Measurements from ENCODE around the gene SEMA3C. TPM values are rescaled to one million over a fixed set of nuclear protein-coding genes. Genes with fewer than 3 reads are reported as not detected.

The SEMA3C gene
- total RNA-seq, 2 donors from 2014 or later, result 3.0 to 3.4 TPM

DNA sequence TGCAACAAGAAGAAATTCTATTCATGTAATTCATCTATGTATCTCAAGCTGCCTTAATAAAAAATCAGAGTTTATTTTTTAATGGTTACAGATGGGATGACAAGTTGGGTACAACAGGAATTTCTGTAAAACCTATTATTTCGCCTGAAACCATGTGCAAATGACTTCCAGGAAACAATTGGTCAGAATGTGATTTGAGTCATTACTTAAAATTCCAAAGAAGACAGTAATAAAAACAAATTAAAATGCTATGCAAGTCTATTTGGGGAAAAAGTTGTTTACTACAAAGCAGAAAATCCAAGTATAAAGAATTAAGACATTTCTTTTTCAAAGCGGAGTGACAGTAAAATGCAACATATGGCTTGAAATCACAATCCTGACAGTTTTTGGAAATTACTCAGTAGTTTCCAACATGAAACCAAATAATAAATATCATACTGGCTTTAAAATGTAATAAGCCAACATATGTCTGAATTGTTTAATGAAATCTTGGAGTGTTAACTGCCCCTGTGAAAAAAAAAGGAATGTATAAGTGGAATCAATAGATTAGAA is 41.5 kb upstream of the SEMA3C start:
- Histone ChIP-seq H3K27me3 (no peaks in the 10 kb centered on the region), H3K9me3 (no peaks in the 10 kb centered on the region), H3K4me1 (no peaks in the 10 kb centered on the region), H3K4me3 (no peak overlapping the region), H3K27ac (no peak overlapping the region), H3K36me3 (replicated peaks in 1 of 2; ENCODE audit: insufficient read depth in 1 of 2, low read depth in 2 of 2) (no peaks in the 10 kb centered on the region)
- 84 to 87% methylated on average over 2 of the region's 2 CpGs for WGBS, 2 donors
- intact Hi-C loops (cut with DNase I), result no loop called here
- DNase-seq, result no peak
- no peak for TF ChIP-seq POLR2A (IDR thresholded peaks at IDR 0.05)
- TF ChIP-seq, protein P1, sequence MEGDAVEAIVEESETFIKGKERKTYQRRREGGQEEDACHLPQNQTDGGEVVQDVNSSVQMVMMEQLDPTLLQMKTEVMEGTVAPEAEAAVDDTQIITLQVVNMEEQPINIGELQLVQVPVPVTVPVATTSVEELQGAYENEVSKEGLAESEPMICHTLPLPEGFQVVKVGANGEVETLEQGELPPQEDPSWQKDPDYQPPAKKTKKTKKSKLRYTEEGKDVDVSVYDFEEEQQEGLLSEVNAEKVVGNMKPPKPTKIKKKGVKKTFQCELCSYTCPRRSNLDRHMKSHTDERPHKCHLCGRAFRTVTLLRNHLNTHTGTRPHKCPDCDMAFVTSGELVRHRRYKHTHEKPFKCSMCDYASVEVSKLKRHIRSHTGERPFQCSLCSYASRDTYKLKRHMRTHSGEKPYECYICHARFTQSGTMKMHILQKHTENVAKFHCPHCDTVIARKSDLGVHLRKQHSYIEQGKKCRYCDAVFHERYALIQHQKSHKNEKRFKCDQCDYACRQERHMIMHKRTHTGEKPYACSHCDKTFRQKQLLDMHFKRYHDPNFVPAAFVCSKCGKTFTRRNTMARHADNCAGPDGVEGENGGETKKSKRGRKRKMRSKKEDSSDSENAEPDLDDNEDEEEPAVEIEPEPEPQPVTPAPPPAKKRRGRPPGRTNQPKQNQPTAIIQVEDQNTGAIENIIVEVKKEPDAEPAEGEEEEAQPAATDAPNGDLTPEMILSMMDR (IDR thresholded peaks at IDR 0.05), result no peak
- ATAC-seq, result no peak

DNA sequence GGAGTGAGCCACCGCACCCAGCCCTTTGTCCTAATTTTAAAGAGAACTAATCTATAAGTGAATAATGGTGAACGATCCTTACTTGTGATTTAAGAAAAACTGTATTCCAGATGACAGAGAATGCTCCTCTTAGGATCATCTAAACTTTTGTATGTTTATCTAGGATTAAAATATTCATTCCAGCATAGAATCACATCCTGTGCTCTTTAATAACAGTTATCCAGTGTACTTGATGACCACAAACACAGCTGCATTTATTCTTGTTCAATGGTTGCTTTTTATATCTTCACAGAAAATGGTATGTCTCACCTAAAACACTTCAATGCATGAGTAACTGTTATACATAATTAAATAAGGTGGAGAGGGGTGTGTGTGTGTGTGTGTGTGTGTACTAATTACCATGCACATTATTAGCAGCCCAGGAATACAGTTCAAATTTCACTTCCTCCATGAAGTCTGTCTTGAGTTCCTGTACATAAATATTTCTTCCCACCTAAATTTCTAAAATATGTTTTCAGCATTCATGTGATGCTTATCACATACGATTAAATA is 38.5 kb upstream of the SEMA3C start:
- Histone ChIP-seq H3K27me3 (no peaks in the 10 kb centered on the region), H3K36me3 (replicated peaks in 1 of 2; ENCODE audit: insufficient read depth in 1 of 2, low read depth in 2 of 2) (no peaks in the 10 kb centered on the region), H3K9me3 (no peaks in the 10 kb centered on the region), H3K4me3 (no peak overlapping the region), H3K27ac (no peak overlapping the region), H3K4me1 (no peaks in the 10 kb centered on the region)
- ATAC-seq (no peak), DNase-seq (no peak)
- intact Hi-C loops (cut with DNase I), result no loop called here
- no peak for TF ChIP-seq POLR2A (IDR thresholded peaks at IDR 0.05)
- TF ChIP-seq, protein P1 (IDR thresholded peaks at IDR 0.05), result no peak
- 88 to 94% methylated on average over 3 of the region's 3 CpGs for WGBS, 2 donors

DNA sequence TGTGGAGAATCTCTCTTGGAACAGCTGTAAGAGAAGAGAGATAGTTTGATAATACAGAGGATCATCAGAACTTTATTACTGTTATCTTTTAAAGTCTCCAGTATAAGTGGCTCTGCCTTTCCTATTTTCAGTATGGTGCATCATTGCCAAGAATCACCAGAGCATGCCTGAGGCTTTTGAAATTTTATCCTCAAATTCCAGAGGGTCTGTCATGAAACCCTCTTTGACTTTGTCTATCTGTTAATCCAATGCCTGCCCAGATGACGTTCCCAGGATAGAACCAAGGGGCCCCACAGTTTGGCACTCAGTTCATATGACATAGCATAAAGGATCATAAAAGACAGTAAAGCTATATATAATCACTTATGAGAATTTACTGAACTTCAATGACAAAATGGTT is 35.3 kb upstream of the SEMA3C start:
- DNase-seq, result no peak
- Histone ChIP-seq H3K9me3 (no peaks in the 10 kb centered on the region), H3K27me3 (no peaks in the 10 kb centered on the region), H3K4me3 (no peak overlapping the region), H3K36me3 (replicated peaks in 1 of 2; ENCODE audit: insufficient read depth in 1 of 2, low read depth in 2 of 2) (no peaks in the 10 kb centered on the region), H3K27ac (no peak overlapping the region), H3K4me1 (no peaks in the 10 kb centered on the region)
- TF ChIP-seq POLR2A (IDR thresholded peaks at IDR 0.05), result no peak
- TF ChIP-seq, protein P1 (IDR thresholded peaks at IDR 0.05), result no peak
- intact Hi-C loops (cut with DNase I), result no loop called here
- WGBS, 2 donors, result 60 to 78% methylated on average over 1 of the region's 1 CpG
- ATAC-seq, result no peak

DNA sequence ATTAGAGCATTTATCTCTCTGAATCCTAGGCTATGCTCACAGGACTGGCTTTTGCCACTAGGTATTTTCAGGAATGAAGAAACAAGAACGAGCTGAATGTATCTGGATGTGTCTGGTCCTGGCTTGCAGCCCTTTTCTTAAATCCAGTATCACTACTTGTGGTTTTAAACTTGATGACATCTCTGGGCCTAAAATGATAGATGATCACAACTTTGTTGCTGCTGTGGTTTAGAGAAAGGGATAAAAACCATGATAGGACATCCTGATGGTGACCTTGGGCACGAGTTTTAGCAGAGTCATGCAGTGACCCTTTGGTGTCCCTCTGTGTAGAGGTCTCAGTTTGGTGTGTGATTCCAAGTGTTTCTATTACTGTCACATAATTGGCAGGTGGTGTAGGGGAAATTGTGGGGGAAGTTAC is 31.7 kb upstream of the SEMA3C start:
- no peaks in the 10 kb centered on the region for H3K27me3 ChIP-seq
- H3K4me1 ChIP-seq, result no peaks in the 10 kb centered on the region
- ATAC-seq, result no peak
- H3K36me3 ChIP-seq (replicated peaks in 1 of 2; ENCODE audit: insufficient read depth in 1 of 2, low read depth in 2 of 2), result no peaks in the 10 kb centered on the region
- H3K9me3 ChIP-seq, result no peaks in the 10 kb centered on the region
- TF ChIP-seq, protein P1 (IDR thresholded peaks at IDR 0.05), result no peak
- no peak for TF ChIP-seq POLR2A (IDR thresholded peaks at IDR 0.05)
- 15 to 18% methylated on average over 2 of the region's 2 CpGs for WGBS, 2 donors
- intact Hi-C loops (cut with DNase I), result no loop called here
- no peak overlapping the region for H3K4me3 ChIP-seq
- DNase-seq, result no peak
- H3K27ac ChIP-seq, result no peak overlapping the region

DNA sequence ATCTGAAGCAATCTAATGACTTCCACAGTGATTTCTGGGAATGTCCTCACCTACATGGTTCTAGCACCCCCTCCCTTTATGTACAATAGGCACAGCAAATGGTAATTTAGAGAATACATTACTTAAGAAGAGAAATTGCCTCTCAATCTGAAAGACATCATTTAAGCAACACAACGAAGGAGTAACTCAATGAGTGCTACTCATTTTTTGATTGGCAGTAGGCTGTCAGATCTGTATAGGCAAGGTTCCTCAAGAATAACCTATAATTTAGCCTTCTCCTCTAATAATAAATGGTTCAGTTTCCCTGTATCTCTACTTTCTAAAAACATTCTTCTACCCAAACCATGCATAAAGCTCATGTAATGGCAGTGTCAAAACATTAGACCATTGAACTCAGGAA is 30.6 kb upstream of the SEMA3C start:
- Histone ChIP-seq H3K9me3 (no peaks in the 10 kb centered on the region), H3K4me1 (no peaks in the 10 kb centered on the region), H3K36me3 (replicated peaks in 1 of 2; ENCODE audit: insufficient read depth in 1 of 2, low read depth in 2 of 2) (no peaks in the 10 kb centered on the region), H3K27ac (no peak overlapping the region), H3K4me3 (no peak overlapping the region), H3K27me3 (no peaks in the 10 kb centered on the region)
- DNase-seq (no peak), ATAC-seq (no peak)
- TF ChIP-seq POLR2A (IDR thresholded peaks at IDR 0.05), result no peak
- TF ChIP-seq, protein P1 (IDR thresholded peaks at IDR 0.05), result no peak
- WGBS, 2 donors, result 59 to 81% methylated on average over 1 of the region's 1 CpG
- intact Hi-C loops (cut with DNase I), result no loop called here
